GM12878 (cell line): ENCODE results near the gene PLIN3. TPM values are rescaled to one million over a fixed set of nuclear protein-coding genes. Genes with fewer than 3 reads are reported as not detected.
A peak's percentile ranks its signal among the peaks of the same experiment; 100 is the strongest.

Source experiments
- BHLHE40 ChIP-seq, 2 experiments: fragments of 450-650 bp in 1 of 2; IDR thresholded peaks; 2 replicates each; pipeline ENCODE4 v1.6.1; 2011 to 2017; ENCODE audit warnings: low read depth in 2 of 2, borderline replicate concordance in 1 of 2, improper control_type of control experiment in 1 of 2, low read length in 1 of 2, mild to moderate bottlenecking in 1 of 2
- CTCF ChIP-seq, 3 experiments: IDR thresholded peaks in 2 of 3; conservative IDR thresholded peaks in 1 of 3; 2 replicates each; pipeline ENCODE4 v1.5.1; 2011; ENCODE audit warnings: low read depth in 3 of 3, low read length in 3 of 3, mild to moderate bottlenecking in 3 of 3, control low read depth in 2 of 3, moderate library complexity in 2 of 3, inconsistent platforms in 1 of 3, mixed read lengths in 1 of 3; ENCODE audit not compliant: control insufficient read depth in 2 of 3, insufficient read depth in 1 of 3; ENCODE audit errors: extremely low read depth in 1 of 3
- FOXK2 ChIP-seq: fragments of 450-650 bp; IDR thresholded peaks from 2 replicates; pipeline ENCODE4 v1.6.1; 2017; ENCODE audit warnings: mild to moderate bottlenecking, moderate library complexity
- IRF4 ChIP-seq: IDR thresholded peaks from 2 replicates; pipeline ENCODE4 v1.6.1; 2011; ENCODE audit warnings: low read depth, low read length
- LARP7 ChIP-seq: fragments of 450-650 bp; IDR thresholded peaks from 2 replicates; pipeline ENCODE4 v1.6.1; 2017; ENCODE audit warnings: mild to moderate bottlenecking
- MTA2 ChIP-seq: fragments of 450-650 bp; IDR thresholded peaks from 2 replicates; pipeline ENCODE4 v1.6.1; 2016; ENCODE audit warnings: low read depth, mild to moderate bottlenecking, moderate library complexity
- NBN ChIP-seq: fragments of 450-650 bp; IDR thresholded peaks from 2 replicates; pipeline ENCODE4 v1.6.1; 2016
- NR2F1 ChIP-seq: fragments of 450-650 bp; conservative IDR thresholded peaks from 2 replicates; pipeline ENCODE4 v1.6.1; 2017; ENCODE audit warnings: mild to moderate bottlenecking
- NRF1 ChIP-seq: conservative IDR thresholded peaks from 2 replicates; pipeline ENCODE4 v1.6.1; 2011; ENCODE audit warnings: mild to moderate bottlenecking, low read depth, low read length, improper control_type of control experiment
- PRDM15 ChIP-seq: fragments of 450-650 bp; formaldehyde crosslinking; IDR thresholded peaks from 2 replicates; pipeline ENCODE4 v1.4.0; 2020; ENCODE audit warnings: mild to moderate bottlenecking, moderate library complexity
- RAD21 ChIP-seq: IDR thresholded peaks from 2 replicates; pipeline ENCODE4 v1.6.1; 2011; ENCODE audit warnings: mild to moderate bottlenecking, low read depth, low read length, moderate library complexity; ENCODE audit not compliant: insufficient read depth
- RB1 ChIP-seq: fragments of 450-650 bp; formaldehyde crosslinking; IDR thresholded peaks from 2 replicates; pipeline ENCODE4 v1.6.1; 2017; ENCODE audit warnings: mild to moderate bottlenecking, borderline replicate concordance
- SIN3A ChIP-seq: IDR thresholded peaks from 2 replicates; pipeline ENCODE4 v1.6.1; 2012; ENCODE audit warnings: low read depth, low read length, improper control_type of control experiment
- SIX5 ChIP-seq: IDR thresholded peaks from 2 replicates; pipeline ENCODE4 v1.6.1; 2011; ENCODE audit warnings: mild to moderate bottlenecking, low read depth, low read length, moderate library complexity; ENCODE audit not compliant: severe bottlenecking
- SMC3 ChIP-seq: IDR thresholded peaks from 2 replicates; pipeline ENCODE4 v1.6.1; 2011; ENCODE audit warnings: low read length, improper control_type of control experiment, borderline replicate concordance
- SREBF2 ChIP-seq: IDR thresholded peaks from 2 replicates; pipeline ENCODE4 v1.6.1; 2012; ENCODE audit warnings: mild to moderate bottlenecking, low read length
- ZNF24 ChIP-seq: fragments of 450-650 bp; IDR thresholded peaks from 2 replicates; pipeline ENCODE4 v1.6.1; 2017; ENCODE audit warnings: antibody characterized with exemption, mild to moderate bottlenecking
- ZNF274 ChIP-seq: IDR thresholded peaks from one replicate; pipeline ENCODE4 v1.8.0; 2011; ENCODE audit not compliant: insufficient read length, insufficient read depth
- polyA plus RNA-seq, 11 experiments: library from polyadenylated mRNA; depleted of rRNA in 4 of 11; unstranded in 6 of 11; stranded (reverse) in 5 of 11; fragments of >200 nt; fragmentation: Nextera tagmentation in 4 of 11; fragmentation: Illumina TruSeq in 1 of 11; extraction: Ambion mirVana in 4 of 11; extraction: Trizol in 1 of 11; gene quantifications; 1 replicate in 1 of 11; 2 replicates in 10 of 11; pipeline versions ENCODE4 v1.2.1 to v1.2.3, GENCODE V29; 2011 to 2016; ENCODE audit warnings: inconsistent platforms in 2 of 11, missing spikeins in 2 of 11, low read depth in 1 of 11
- total RNA-seq, 4 experiments: library from RNA; depleted of rRNA in 3 of 4; stranded (reverse); fragments of >200 nt in 3 of 4; fragmentation: Illumina TruSeq in 1 of 4; extraction: Trizol in 1 of 4; gene quantifications; 2 replicates each; pipeline versions ENCODE4 v1.2.1 to v1.2.3, GENCODE V29; 2013 to 2021
- TF ChIP-seq, protein P1 (sequence below): IDR thresholded peaks from 2 replicates; pipeline ENCODE4 v1.6.1; 2011; ENCODE audit warnings: borderline replicate concordance, low read depth, mild to moderate bottlenecking, moderate library complexity, mixed read lengths, low read length; ENCODE audit not compliant: insufficient read depth; ENCODE audit errors: extremely low read length
- TF ChIP-seq, protein P2 (sequence below): fragments of 450-650 bp; IDR thresholded peaks from 2 replicates; pipeline ENCODE4 v1.6.1; 2016; ENCODE audit warnings: mild to moderate bottlenecking

PLIN3 gene
- total and polyA plus RNA-seq, 10 of the 15 experiments (the other 5 are each of a cell fraction or from before 2014, with no cell fraction given): 7.7 to 71.4 (median 66.8) TPM

DNA sequence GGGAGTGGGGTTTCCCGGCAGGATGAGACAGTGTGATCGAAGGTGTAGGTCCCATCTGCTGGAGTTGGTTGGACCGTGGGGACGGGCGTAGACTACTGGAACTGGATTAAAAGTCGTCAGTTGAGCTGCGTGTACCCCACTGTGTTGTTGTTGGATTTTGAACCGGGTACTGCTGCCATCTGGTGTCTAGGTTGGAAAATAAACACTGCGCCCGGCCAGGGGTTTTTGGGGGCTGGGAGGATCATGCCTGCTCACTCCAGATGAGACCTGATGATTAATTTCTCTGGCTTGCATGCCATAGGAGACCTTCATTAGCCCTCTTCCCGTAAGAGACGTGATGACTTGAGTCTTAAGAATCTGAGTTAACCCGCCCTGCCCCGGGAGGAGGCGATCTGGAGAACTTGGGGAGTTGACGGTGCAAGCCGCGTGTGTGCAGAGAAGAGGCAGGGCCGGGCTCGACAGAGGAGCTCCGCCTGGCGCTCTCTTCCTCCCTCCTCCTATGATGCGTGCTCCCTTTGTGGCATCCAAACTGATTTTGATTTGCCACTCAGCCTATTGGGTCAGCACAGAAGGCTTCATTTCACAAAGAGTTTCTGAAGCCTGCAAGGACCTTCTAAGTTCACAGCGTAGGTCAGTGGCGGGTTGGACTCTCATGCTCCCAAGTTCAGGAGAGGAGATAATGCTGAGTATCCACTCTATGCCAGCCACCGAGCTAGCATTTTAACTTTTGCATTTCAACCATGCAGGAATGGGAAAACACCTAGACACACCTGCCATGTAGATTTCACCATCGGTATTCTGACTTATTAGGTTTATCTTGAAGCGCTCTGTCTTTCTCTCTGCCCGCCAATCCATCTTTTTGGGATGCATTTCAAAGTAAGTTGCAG lies 44.6 kb upstream of the PLIN3 start (continued):
- TF ChIP-seq SIX5 (no peak), RB1 (peak; percentile 31; the same call in 1 of the 2 replicates), NBN (peak; percentile 57; the same call in 1 of the 2 replicates), LARP7 (no peak), NR2F1 (no peak), ZNF274 (no peak), FOXK2 (peak; percentile 60), CTCF (IDR thresholded peaks at IDR 0.05 in 2 of 3, conservative IDR thresholded peaks at IDR 0.05 in 1 of 3; ENCODE audit: control insufficient read depth in 2 of 3, extremely low read depth in 1 of 3, insufficient read depth in 1 of 3, low read depth in 3 of 3, low read length in 3 of 3) (peak; percentile 56 to 73 (median 61); a peak in 5 of 6 replicates), SREBF2 (no peak), RAD21 (peak; percentile 67), MTA2 (0 out of 2 replicates have a peak, but pooled peaks have one; percentile 25), NRF1 (no peak), IRF4 (0 out of 2 replicates have a peak, but pooled peaks have one; percentile 8), BHLHE40 (IDR thresholded peaks at IDR 0.05; ENCODE audit: borderline replicate concordance in 1 of 2, low read depth in 2 of 2, low read length in 1 of 2) (0 out of 4 replicates have a peak, but pooled peaks of 1 of the 2 experiments have one; percentile 4), SMC3 (peak; percentile 75; the same call in 1 of the 2 replicates), PRDM15 (no peak), SIN3A (0 out of 2 replicates have a peak, but pooled peaks have one; percentile 28), ZNF24 (no peak)
- TF ChIP-seq, protein P1, sequence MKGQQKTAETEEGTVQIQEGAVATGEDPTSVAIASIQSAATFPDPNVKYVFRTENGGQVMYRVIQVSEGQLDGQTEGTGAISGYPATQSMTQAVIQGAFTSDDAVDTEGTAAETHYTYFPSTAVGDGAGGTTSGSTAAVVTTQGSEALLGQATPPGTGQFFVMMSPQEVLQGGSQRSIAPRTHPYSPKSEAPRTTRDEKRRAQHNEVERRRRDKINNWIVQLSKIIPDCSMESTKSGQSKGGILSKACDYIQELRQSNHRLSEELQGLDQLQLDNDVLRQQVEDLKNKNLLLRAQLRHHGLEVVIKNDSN: no peak
- TF ChIP-seq, protein P2, sequence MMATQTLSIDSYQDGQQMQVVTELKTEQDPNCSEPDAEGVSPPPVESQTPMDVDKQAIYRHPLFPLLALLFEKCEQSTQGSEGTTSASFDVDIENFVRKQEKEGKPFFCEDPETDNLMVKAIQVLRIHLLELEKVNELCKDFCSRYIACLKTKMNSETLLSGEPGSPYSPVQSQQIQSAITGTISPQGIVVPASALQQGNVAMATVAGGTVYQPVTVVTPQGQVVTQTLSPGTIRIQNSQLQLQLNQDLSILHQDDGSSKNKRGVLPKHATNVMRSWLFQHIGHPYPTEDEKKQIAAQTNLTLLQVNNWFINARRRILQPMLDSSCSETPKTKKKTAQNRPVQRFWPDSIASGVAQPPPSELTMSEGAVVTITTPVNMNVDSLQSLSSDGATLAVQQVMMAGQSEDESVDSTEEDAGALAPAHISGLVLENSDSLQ: peak; percentile 12; the same call in 1 of the 2 replicates
